Keratinocyte (primary cell): ENCODE measurements around the gene FNIP2. TPM values are rescaled to one million over a fixed set of nuclear protein-coding genes. Genes with fewer than 3 reads are reported as not detected.

Experiments used
- DNase-seq: peaks from one replicate; pipeline ENCODE4 v3.0.0-alpha.2; 2011; ENCODE audit warnings: low read depth, missing footprints, low spot score
- FAIRE-seq: peaks from 2 replicates; lab custom pipeline; 2011; peaks lifted over from hg19 to GRCh38; lab: Jason Lieb, UNC
- H2AFZ ChIP-seq: 2 replicates; pipeline ENCODE4 v1.6.0; 2012; ENCODE audit warnings: low read length, control low read depth, inconsistent platforms; ENCODE audit not compliant: control insufficient read depth
- H3K27ac ChIP-seq: 2 replicates; pipeline ENCODE4 v1.5.1; 2011; ENCODE audit warnings: low read length; ENCODE audit not compliant: control insufficient read depth, insufficient read depth
- H3K27me3 ChIP-seq: 3 replicates; pipeline ENCODE4 v1.6.0; 2011; ENCODE audit warnings: low read length; ENCODE audit not compliant: control insufficient read depth, insufficient read depth; ENCODE audit errors: extremely low read depth
- H3K36me3 ChIP-seq, 2 experiments: 2 replicates in 1 of 2; 3 replicates in 1 of 2; pipeline ENCODE4 v1.5.1; 2011; ENCODE audit warnings: low read length in 2 of 2, mild to moderate bottlenecking in 1 of 2; ENCODE audit not compliant: control insufficient read depth in 2 of 2, insufficient read depth in 2 of 2; ENCODE audit errors: extremely low read depth in 1 of 2
- H3K4me1 ChIP-seq: 3 replicates; pipeline ENCODE4 v1.5.1; 2011; ENCODE audit warnings: low read length; ENCODE audit not compliant: control insufficient read depth, insufficient read depth; ENCODE audit errors: extremely low read depth
- H3K4me2 ChIP-seq: 3 replicates; pipeline ENCODE4 v1.6.0; 2011; ENCODE audit warnings: low read depth, low read length; ENCODE audit not compliant: control insufficient read depth, insufficient read depth; ENCODE audit errors: extremely low read depth
- H3K4me3 ChIP-seq, 3 experiments: fragments of 200-600 bp in 1 of 3; sonication (generic) in 1 of 3; 2 replicates in 2 of 3; 3 replicates in 1 of 3; pipeline ENCODE4 v1.5.1; 2011 to 2016; ENCODE audit warnings: low read length in 3 of 3, mild to moderate bottlenecking in 3 of 3, control low read depth in 2 of 3, inconsistent platforms in 1 of 3, low read depth in 1 of 3, mixed read lengths in 1 of 3, mixed run types in 1 of 3, moderate library complexity in 1 of 3; ENCODE audit not compliant: control insufficient read depth in 2 of 3, insufficient read depth in 2 of 3; ENCODE audit errors: extremely low read depth in 1 of 3
- H3K79me2 ChIP-seq: 2 replicates; pipeline ENCODE4 v1.6.0; 2012; ENCODE audit warnings: low read length; ENCODE audit not compliant: control insufficient read depth, insufficient read depth
- H3K9ac ChIP-seq: 3 replicates; pipeline ENCODE4 v1.6.0; 2011; ENCODE audit warnings: low read length; ENCODE audit not compliant: control insufficient read depth, insufficient read depth; ENCODE audit errors: extremely low read depth
- H3K9me1 ChIP-seq: 3 replicates; pipeline ENCODE4 v1.6.0; 2011; ENCODE audit warnings: low read length; ENCODE audit not compliant: control insufficient read depth, insufficient read depth; ENCODE audit errors: extremely low read depth
- H3K9me3 ChIP-seq: 2 replicates; pipeline ENCODE4 v1.5.1; 2012; ENCODE audit warnings: low read depth, low read length; ENCODE audit not compliant: control insufficient read depth
- H4K20me1 ChIP-seq: 3 replicates; pipeline ENCODE4 v1.6.0; 2011; ENCODE audit warnings: low read length; ENCODE audit not compliant: control insufficient read depth, insufficient read depth; ENCODE audit errors: extremely low read depth
- CTCF ChIP-seq, 3 experiments: IDR thresholded peaks in 1 of 3; conservative IDR thresholded peaks in 1 of 3; optimal IDR thresholded peaks in 1 of 3; 2 replicates in 2 of 3; 3 replicates in 1 of 3; pipeline versions ENCODE3 to v1.5.1; 2011; ENCODE audit warnings: low read length in 3 of 3, mild to moderate bottlenecking in 3 of 3, moderate library complexity in 2 of 3, control low read depth in 1 of 3, inconsistent platforms in 1 of 3; ENCODE audit not compliant: insufficient read depth in 2 of 3; ENCODE audit errors: extremely low read depth in 1 of 3
- EZH2 ChIP-seq: IDR thresholded peaks from one replicate; pipeline ENCODE4 v1.6.1; 2012; ENCODE audit warnings: inconsistent platforms, mild to moderate bottlenecking, low read length, moderate library complexity
- dilution Hi-C: fragments of 300-500 bp; cut with MboI; formaldehyde crosslinking; loops from one replicate; pipeline ENCODE4 v1.7.0; 2020; ENCODE audit warnings: low sequenced_read_pairs; ENCODE audit not compliant: extremely low pct_ligation_motif_present
- polyA plus RNA-seq, 5 experiments: library from polyadenylated mRNA; depleted of rRNA in 3 of 5; stranded (reverse) in 3 of 5; stranded (forward) in 1 of 5; unstranded in 1 of 5; fragments of >200 nt; gene quantifications; 1 replicate in 1 of 5; 2 replicates in 3 of 5; 3 replicates in 1 of 5; pipeline versions ENCODE4 v1.2.1 to v1.2.3, GENCODE V29; 2011 to 2012; ENCODE audit warnings: missing spikeins in 2 of 5, low read depth in 1 of 5, low replicate concordance in 1 of 5

Gene FNIP2
- polyA plus RNA-seq, 1 donor (not counting 4 experiments of a cell fraction or from before 2014, with no cell fraction given) = 6.2 TPM

DNA sequence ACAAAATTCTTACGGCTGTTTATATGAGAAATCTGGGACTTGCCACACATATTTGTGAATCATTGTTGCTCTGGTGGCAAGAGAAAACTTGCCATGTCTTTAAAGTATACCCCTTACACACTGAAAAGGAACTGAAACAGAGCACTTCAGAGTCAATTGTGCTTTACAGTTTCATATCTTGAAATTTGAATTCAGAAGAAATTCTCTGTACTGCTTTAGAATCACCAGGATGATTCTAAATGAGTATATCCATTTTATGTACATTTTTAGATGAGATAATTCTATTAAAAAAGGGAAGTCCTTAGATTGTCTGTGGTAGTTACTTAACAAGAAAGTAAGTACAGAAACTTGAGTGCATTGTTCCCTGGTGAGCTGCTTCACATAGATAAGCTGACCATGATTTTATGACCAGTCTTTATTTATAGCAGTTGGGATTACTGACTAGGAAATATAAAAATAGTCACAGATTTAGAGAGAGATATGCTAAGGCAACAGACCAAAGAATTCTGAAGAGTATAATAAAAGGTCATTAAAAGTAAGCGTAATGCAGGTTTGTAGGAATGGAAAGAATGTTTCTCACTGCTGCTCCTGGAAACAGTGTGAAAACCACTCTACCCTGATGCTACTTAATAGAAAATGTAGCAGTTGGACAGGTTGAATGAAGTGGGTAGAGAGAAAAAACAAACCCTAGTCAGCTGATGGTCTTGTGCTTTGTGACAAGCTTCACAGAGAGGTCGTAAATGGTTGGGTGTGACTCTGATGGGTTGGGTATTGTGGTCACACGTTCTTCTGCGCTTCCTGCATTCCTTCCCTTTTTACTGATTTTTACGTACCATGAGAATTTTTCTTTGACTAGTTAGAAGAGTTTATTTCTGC, 41.0 kb downstream of the FNIP2 start:
- H2AFZ ChIP-seq = no peak overlapping the region
- dilution Hi-C loops = no loop called here
- H3K4me2 ChIP-seq = peak overlapping the region; percentile 20
- H4K20me1 ChIP-seq = no peaks in the 10 kb centered on the region
- no peaks in the 10 kb centered on the region for H3K9me1 ChIP-seq
- H3K27ac ChIP-seq = peak overlapping the region; percentile 54
- no peaks in the 10 kb centered on the region for H3K9me3 ChIP-seq
- no peaks in the 10 kb centered on the region for H3K27me3 ChIP-seq
- DNase-seq = no peak
- peaks cover 8% of the 10 kb centered on the region for H3K79me2 ChIP-seq
- no peak for FAIRE-seq
- H3K36me3 ChIP-seq = no peaks in the 10 kb centered on the region
- peaks cover 41% of the 10 kb centered on the region for H3K4me1 ChIP-seq
- TF ChIP-seq CTCF (optimal IDR thresholded peaks at IDR 0.05 in 1 of 3, IDR thresholded peaks at IDR 0.05 in 1 of 3, conservative IDR thresholded peaks at IDR 0.05 in 1 of 3; ENCODE audit: extremely low read depth in 1 of 3, insufficient read depth in 2 of 3, low read length in 3 of 3) (no peak), EZH2 (no peak)
- no peak overlapping the region for H3K4me3 ChIP-seq
- H3K9ac ChIP-seq = peak overlapping the region; percentile 29

GRCh38 chr4:158810487-158811215, 41.8 kb downstream of the FNIP2 start:
- Histone ChIP-seq H3K27ac (peak overlapping the region; percentile 54), H3K4me1 (peaks cover 36% of the 10 kb centered on the region), H3K79me2 (peaks cover 8% of the 10 kb centered on the region)

More at GRCh38 chr4:158810487-158811215, 41.8 kb downstream of the FNIP2 start:
- no peak for DNase-seq
- Histone ChIP-seq H4K20me1 (no peaks in the 10 kb centered on the region), H3K9me1 (no peaks in the 10 kb centered on the region), H3K9me3 (no peaks in the 10 kb centered on the region), H3K9ac (no peak overlapping the region), H3K4me2 (peak overlapping the region; percentile 19), H3K27me3 (no peaks in the 10 kb centered on the region), H3K4me3 (no peak overlapping the region), H2AFZ (no peak overlapping the region), H3K36me3 (no peaks in the 10 kb centered on the region)
- no peak for TF ChIP-seq CTCF (optimal IDR thresholded peaks at IDR 0.05 in 1 of 3, IDR thresholded peaks at IDR 0.05 in 1 of 3, conservative IDR thresholded peaks at IDR 0.05 in 1 of 3; ENCODE audit: extremely low read depth in 1 of 3, insufficient read depth in 2 of 3, low read length in 3 of 3)
- no peak for TF ChIP-seq EZH2
- peak; percentile 89 for FAIRE-seq
- dilution Hi-C loops = no loop called here
